Measurements from ENCODE around the gene SEMG2.

SEMG2 gene

DNA sequence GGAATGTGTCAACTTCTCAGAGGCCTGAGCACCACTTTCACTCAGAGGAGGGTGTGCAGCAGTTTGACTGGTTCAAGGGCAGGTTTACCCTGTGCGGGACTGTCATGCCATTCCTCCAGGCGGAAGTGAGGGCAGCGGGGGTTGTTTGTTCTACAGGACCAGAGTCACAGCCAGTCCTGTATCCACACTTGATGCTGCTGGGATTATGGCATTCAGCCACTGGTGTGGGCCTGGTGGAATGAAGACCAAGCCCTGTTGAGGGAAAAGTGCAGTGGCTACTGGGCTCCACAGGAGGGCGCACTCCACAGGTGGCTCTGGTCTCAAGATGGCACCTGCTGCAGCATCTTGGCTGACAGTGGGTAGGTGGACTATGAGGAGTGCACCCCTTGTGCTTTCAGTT is 14.8 kb downstream of the SEMG2 start:
- no peak for DNase-seq

DNA sequence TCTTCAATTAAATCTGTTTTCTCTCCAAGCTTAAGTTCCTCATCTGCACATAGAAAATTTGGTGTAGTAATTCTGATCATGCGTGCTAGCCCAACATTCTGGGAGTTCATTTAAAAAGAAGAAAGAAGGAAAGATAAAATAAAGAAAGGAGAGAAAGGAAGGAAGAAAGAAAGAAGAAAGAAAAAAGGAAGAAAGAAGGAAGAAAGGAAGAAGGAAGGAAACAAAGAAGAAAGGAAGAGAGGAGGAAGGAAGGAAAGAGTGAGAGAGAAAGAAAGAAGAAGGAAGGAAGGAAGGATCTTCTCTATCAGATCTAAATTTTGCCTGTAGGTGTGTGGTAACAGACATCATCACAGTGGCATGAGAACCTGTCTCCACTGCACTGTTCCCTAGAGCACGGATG is 17.0 kb downstream of the SEMG2 start:
- DNase-seq, result no peak

DNA sequence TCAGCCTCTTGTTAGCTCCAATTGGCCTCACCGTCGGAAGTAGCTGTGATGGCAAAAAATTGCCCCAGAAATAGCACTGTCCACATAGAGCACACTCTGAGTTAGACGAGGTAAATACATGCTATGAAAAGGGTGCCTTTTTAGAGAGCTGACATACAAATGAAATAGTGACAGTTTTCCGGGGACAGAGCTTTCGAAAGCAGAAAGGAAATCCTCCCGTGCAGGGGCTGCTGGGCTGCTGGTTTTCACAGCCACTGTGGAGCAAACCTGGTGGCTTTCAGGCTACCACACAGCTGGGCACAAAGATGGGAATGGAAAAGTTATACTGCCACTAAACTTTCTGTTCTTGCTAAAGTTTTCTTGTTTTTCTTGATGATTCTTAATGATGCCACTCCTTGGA is 24.9 kb downstream of the SEMG2 start:
- no peak for DNase-seq

DNA sequence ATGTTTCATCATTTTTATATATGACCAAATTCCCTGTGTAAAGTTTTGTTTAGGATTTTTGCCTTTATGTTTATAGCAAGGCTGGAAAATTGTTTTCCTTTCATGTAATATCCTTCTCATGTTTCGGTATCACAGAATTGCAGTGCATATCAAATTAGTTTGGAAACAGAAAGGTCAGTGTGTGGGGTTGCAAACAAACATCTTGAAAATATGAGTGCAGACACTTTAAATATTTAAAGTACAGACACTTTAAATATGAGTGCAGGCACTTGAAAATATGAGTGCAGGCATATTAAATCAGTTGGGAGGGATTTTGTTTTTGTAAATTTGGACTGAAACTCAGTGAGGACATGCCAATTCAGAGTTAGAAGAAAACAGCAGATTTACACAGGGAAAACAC is 26.7 kb downstream of the SEMG2 start:
- no peak for DNase-seq

DNA sequence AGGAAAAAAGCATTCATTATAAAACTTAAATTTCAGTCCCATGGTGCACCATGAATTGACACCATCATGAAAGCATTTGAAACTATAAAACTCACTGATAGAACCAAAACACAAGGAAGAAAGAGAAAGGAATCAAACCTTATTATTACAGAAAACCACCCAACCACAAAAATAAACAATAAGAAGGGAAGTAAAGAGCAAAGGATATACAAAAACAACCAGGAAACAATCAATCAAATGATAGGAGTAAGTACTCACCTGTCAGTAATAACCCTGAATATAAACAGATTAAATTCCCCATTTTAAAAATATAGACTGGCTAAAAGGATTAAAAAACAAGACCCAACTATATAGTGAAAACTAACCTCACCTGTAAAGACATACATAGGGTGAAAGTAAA is 27.4 kb downstream of the SEMG2 start:
- no peak for DNase-seq

DNA sequence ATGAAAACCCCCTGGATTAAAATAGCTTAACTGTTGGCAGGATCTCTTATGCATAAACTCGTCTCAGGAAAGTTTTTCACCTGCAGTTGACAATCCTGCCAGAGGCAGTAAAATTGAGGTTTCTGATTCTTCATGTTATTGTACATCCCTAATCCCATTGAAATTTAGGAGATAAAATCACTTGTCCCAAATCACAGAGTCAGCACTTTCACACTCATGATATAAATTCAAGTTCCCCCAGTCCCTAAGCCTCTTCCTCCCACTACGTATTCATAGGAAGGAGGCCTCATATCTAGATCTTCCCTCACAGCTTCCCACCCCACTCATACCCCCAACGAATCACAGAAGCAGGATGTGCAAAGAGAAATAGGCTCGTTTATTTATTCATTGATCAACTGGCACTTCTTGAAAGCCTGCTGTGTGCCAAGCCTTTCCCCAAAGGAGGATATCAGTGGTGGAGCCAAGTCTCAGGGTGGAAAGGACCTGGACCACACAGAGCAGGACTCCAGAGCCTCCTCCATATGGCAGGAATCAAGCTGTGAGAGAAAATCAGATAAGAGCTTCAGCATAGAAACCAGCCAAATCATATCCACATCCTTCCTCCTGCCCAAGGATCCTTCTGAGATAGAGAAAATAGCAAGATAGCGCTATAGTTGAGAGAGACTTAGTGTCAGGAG is 30.8 kb downstream of the SEMG2 start:
- no peak for DNase-seq

DNA sequence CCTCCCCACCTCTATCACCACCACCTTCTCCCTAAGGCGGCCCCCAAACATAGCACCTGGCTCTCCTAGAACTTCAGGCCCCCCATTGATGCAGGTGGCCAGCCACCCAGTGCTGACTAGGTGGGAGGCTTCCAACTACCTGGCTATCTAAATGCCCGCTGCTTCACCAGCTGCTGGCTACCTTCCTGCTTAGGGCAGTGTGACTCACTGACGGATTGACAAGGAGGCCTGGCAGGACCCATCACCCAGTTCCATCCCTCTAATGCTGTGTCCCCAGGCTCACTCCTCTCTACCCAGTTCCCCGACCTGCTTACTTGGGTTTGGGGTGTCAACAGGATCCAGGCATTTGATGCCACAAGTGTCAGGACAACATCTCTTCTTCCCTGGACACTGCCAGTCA is 32.1 kb downstream of the SEMG2 start:
- DNase-seq, result no peak

DNA sequence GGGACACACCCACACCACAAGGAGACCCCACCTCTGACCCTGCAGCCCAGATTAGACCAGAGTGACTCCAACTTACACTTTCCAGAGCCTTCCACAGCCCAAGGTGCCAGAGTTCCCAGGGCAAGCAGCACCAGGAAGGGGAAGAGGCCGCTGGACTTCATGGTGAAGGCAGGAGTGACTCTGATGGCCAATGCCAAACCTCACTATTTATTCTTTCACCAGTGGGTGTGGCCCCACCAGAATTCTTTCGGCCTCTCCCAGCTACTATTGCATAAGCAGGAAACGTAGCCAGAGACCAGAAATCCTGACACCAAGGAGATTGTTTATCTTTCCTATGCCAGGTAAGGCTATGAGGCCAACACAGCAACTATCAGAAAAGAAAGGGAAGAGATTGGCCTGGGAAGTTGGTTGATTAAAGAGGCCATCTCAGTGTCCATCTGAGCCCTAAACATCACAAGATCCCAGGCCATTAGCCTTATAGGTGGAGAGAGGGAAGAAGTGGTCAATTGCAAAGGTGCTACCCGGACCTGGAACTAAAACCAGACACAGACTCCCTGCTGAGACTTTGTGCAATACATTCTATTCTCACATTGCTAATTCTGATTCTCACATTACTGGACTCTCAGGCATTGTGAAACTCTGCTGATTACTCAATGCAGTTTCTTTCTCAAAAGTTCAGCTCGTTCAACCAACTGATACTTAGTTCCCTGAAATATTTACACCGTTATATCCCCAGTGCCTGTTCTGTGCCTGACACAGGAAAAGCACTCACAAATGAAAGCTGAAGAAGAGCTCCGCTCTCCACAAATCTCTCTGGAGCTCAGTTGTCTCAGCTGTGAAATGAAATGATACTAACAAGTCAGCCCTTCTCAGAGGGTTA is 33.5 kb downstream of the SEMG2 start, which contains the start of gene SLPI:
Gene SLPI (minus strand): TSS at position 182 of the 880 bp plus-strand sequence. CDS start 21 bp downstream, at position 161.
- no peak for DNase-seq

DNA sequence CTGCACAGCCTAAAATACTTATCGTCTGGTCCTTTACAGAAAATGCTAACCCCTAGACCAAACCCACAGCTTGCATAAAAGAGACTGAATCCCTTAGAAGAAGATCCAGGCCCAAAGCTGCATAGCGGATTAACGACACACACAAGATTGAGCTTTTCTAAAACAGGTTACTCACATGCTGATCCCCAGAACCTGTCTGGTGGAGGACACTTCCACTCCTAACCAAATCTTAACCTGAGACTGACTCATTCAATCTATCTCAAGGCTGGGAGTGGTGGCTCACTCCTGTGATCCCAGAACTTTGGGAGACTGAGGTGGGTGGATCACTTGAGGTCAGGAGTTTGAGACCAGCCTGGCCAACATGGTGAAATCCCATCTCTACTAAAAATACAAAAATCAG is 36.0 kb downstream of the SEMG2 start:
- no peak for DNase-seq

DNA sequence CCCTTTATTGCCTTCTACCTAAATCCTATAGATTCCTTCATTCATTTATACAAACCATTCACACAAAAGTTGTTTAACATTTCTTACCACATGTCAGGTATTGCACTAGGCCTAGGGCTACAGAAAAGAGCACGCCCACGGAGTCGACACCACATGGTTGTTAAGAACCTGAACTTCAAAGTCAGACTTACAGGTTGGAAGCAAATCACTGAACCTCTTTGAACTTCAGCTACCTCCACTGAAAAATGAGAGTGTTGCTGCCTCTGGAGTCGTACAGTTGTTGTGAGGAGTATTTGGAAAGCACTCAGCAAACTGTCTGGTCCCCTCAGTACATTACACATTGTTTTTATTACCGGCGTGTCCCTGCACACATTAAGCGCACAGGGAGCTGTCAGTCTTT is 36.5 kb downstream of the SEMG2 start:
- no peak for DNase-seq

DNA sequence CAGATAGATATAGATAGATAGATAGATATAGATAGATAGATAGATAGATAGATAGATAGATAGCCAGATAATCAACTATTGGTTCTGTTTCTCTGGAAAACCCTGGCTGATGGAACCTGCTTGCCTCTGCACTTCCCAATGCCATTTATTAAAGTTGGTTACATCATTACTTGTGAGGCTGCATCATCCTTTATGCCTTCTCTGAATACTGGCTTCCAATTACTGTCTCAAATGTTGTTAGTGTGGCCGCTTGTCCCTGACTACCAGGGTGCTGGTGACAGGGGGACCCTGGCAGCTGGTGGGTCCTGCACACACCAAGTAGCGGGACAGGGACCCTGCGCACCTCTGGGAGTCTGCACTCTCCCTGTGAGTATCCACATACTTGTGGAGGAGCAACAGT is 37.1 kb downstream of the SEMG2 start:
- no peak for DNase-seq

DNA sequence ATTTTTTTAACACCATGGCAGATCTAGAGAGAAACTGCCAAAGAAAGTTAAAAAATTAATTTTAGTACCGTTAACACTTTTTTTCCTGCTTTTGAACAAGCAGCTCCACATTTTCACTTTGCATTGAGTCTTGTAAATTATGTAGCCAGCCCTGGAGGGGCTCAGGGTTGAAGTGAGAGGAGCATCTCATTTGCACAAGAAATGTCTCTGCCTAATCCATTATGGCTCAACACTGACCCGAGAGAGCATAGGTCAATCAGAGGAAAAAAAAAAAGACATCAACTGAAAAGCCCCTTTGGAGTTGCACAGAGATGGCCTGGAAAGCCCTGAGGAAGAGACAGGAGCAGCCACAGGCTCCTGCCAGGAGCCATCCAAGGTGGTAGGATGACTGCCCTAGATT is 37.5 kb downstream of the SEMG2 start:
- no peak for DNase-seq

DNA sequence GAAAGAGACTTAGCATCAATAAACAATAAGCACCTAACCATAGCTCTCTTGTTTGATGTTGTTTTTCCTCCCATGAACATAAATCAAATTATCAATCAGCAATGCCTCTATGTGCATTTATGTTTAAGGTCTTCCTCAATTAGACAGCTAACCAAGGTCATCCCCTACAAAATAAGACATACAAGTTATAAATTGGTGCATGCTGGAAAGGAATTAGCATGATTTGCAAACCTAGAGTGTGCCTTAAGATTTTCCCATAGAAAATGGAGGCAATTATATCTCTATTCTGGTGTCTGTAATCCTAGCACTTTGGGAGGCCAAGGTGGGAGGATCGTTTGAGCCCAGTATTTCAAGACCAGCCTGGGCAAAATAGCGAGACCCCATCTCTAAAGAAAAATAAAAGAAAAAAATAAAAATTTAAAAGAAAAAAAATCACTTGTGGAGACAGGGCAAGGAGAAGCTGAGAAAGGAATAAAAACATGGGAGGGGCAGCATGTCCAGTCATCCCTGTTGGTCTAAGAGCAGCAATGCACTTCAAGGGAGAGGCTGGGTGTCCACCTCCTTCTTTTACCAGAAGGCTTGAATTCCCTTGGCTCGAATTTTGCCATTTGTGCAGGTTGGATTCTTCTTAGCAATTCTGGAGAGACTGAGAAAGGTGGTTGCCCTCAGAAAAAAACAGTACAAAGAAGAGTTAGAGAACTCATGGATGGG is 42.5 kb downstream of the SEMG2 start:
- no peak for DNase-seq

DNA sequence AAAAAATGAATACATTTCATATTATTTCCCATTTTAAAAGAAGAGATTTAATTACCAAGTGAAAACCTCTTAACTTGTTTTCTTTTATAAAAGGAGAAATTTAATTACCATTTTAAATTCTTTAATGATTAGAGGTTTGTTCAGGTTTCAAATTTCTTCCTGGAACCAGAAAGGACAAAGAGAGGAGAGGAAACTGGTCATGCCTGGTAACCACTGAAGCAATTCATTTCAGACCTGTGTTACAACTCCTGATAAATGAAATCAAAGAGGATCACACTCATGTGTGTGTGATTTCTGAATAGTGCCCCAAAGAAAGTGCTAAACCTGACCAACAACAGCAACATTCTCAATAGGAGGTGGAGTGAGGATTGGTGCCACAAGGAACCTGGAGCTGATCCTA is 45.8 kb downstream of the SEMG2 start:
- no peak for DNase-seq

DNA sequence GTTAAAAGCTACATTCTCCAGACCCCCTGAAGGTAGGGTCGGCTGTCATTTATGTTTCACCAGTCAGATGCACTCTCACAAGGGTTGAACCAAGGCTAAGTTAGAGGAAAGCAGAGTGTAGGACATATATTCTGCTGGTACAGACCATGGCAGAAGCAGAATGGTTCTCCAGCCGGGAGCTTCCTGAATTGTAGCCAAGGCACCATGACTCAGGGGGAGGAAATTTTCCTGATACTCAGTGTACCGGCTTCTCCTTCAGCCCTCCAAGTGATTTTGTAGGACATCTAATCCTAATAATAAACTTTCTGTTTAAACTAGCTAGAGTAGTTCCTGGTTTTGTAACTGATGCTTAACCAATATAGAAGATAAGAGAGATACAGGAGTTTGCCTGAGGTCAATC is 47.4 kb downstream of the SEMG2 start:
- no peak for DNase-seq

DNA sequence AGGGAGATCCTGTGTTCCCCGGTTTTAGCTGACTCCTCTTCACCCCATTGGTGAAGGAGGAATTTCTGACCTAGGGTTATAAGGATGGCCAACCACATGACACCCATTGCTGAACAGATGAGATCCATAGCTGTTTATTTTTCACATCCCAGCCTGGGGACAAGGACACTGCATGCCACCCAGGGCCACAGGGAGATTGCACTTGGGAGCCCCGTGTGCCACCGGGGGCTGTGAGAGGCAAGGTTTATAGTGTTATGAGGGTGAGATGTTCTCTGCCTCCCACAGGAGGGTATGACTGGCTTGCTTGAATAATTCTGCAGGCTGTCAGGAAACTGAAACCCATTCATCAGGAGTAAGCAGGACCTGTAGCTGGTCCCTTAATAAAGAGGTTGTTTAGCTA is 47.9 kb downstream of the SEMG2 start:
- no peak for DNase-seq

DNA sequence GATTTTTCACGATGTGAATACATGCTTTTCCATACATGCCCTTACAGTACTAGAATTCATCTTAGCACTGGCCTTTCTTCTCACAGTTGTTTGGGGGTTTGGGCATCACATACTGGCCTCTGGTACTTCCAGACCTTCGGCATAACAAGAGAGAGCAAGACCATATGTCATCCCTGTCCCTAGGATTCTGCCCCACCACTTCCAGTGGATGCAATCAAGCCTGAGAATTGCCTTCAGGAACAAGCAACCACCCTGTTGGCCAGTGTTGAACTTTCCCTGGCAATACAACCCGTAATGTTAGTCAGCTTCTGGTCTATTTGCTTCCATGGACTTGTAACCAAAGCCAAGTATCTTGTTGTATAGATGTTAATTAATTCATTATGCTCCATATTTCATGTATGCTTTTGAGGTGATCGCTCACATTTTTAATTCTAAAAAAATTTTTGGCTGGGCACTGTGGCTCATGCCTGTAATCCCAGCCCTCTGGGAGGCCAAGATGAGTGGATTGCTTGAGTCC is 48.6 kb downstream of the SEMG2 start:
- DNase-seq, result no peak

Data from cerebellar nuclear complex (tissue), 1 donor.